Measurements from ENCODE around the gene KPNA4. TPM values are rescaled to one million over a fixed set of nuclear protein-coding genes. Genes with fewer than 3 reads are reported as not detected.
A peak's percentile ranks its signal among the peaks of the same experiment; 100 is the strongest.

Gene KPNA4
- total RNA-seq, 2 experiments from 2014 or later, result 44.0 to 49.4 TPM

DNA sequence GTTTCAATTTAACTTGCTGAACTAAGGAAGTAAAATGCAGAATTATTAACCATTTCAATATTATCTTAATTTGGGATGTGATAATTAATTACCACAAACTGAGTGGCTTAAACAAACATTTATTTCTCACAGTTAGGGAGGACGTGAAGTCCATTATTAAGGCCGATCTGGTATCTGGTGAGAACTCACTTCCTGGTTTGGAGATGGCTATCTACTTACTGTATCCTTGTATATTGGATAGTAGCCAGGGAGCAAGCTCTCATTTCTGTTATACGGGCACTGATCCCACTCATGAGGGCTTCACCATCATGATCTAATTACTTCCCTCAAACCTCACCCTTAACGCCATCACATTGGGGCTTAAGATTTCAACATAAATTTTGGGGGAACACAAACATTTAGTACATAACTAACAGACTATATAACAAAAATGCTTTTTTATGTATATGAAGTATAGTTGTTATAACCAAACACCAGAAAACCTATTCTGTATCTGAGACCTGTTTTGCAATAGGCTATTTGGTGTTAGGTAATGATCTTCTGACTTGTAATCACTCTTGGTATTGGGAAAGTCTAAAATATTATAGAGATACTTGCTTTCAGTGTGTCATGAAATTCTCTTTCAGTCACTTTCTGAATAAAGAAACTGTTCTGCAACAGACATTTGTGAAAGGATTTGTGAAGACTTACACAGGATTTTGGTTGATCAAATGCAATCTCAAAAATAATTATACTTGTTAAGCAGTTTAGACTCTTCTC lies 4.7 kb upstream of the KPNA4 start:
- Histone ChIP-seq H3K27me3 (ENCODE audit: control insufficient read depth in 1 of 2, insufficient read depth in 2 of 2, low read length in 2 of 2) (no peaks in the 10 kb centered on the region), H3K4me1 (ENCODE audit: insufficient read depth, low read length) (peaks cover 13% of the 10 kb centered on the region), H3K4me3 (ENCODE audit: low read length) (no peak overlapping the region), H3K9me3 (ENCODE audit: control insufficient read depth in 1 of 2, insufficient read depth in 1 of 2, low read length in 2 of 2) (peaks cover 6 to 16% of the 10 kb centered on the region in 2 experiments), H3K27ac (ENCODE audit: low read depth in 1 of 2, low read length in 2 of 2) (no peak overlapping the region), H3K36me3 (ENCODE audit: insufficient read depth, low read length) (no peaks in the 10 kb centered on the region)
- CTCF ChIA-PET, result no interaction called here
- TF ChIP-seq, protein P1, sequence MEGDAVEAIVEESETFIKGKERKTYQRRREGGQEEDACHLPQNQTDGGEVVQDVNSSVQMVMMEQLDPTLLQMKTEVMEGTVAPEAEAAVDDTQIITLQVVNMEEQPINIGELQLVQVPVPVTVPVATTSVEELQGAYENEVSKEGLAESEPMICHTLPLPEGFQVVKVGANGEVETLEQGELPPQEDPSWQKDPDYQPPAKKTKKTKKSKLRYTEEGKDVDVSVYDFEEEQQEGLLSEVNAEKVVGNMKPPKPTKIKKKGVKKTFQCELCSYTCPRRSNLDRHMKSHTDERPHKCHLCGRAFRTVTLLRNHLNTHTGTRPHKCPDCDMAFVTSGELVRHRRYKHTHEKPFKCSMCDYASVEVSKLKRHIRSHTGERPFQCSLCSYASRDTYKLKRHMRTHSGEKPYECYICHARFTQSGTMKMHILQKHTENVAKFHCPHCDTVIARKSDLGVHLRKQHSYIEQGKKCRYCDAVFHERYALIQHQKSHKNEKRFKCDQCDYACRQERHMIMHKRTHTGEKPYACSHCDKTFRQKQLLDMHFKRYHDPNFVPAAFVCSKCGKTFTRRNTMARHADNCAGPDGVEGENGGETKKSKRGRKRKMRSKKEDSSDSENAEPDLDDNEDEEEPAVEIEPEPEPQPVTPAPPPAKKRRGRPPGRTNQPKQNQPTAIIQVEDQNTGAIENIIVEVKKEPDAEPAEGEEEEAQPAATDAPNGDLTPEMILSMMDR (IDR thresholded peaks at IDR 0.05), result no peak
- Mint-ChIP-seq H3K4me3 (no peak overlapping the region), H3K4me1 (ENCODE audit: low read depth) (peaks cover 22% of the 10 kb centered on the region), H3K36me3 (ENCODE audit: low read depth) (peaks cover 20% of the 10 kb centered on the region), H3K27ac (no peak overlapping the region), H3K27me3 (no peaks in the 10 kb centered on the region), H3K9me3 (no peaks in the 10 kb centered on the region)
- intact Hi-C loops (cut with DNase I, micrococcal nuclease), result loop anchor here (5.0 to 10.0 kb wide), 5 partner anchors 123 to 1925 kb away; partner anchors contain the start of genes GFM1 (in 1 of the 2), LXN (in 1 of the 2), NMD3 (in 1 of the 2) and TRIM59 (in 1 of the 2)
- ATAC-seq (ENCODE audit: poor library complexity) (no peak), DNase-seq (no peak)
- POLR2A ChIA-PET, result no interaction called here

DNA sequence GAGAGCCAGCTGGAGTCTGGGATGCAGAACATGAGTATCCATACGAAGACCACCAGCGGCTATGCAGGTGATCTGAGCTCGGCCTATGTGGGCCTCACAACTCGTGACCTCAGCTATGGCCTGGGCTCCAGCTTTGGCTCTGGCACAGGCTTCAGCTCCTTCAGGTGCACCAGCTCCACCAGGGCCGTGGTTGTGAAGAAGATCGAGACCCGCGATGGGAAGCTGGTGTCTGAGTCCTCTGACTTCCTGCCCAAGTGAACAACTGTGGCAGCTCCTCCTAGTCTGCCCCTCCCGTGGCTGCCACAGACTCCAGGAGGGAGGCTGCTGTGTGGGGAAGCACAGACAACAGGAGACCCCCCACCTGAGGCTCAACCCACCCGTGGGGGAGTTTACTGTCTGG lies 3.6 kb upstream of the KPNA4 start:
- Histone ChIP-seq H3K4me3 (ENCODE audit: low read length) (no peak overlapping the region), H3K27ac (ENCODE audit: low read depth in 1 of 2, low read length in 2 of 2) (no peak overlapping the region), H3K27me3 (ENCODE audit: control insufficient read depth in 1 of 2, insufficient read depth in 2 of 2, low read length in 2 of 2) (no peaks in the 10 kb centered on the region), H3K9me3 (ENCODE audit: control insufficient read depth in 1 of 2, insufficient read depth in 1 of 2, low read length in 2 of 2) (peaks cover 6 to 16% of the 10 kb centered on the region in 2 experiments), H3K4me1 (ENCODE audit: insufficient read depth, low read length) (peaks cover 19% of the 10 kb centered on the region), H3K36me3 (ENCODE audit: insufficient read depth, low read length) (no peaks in the 10 kb centered on the region)
- no peak overlapping the region for H3K27ac Mint-ChIP-seq
- TF ChIP-seq, protein P1 (IDR thresholded peaks at IDR 0.05), result no peak
- ChIA-PET POLR2A (interaction anchor here (1.3 kb wide), 1 partner anchor 119 kb away, joined by 4 read pairs; the partner anchor contains the start of gene TRIM59), CTCF (no interaction called here)
- ATAC-seq (ENCODE audit: poor library complexity) (no peak), DNase-seq (no peak)
- no peak overlapping the region for H3K4me3 Mint-ChIP-seq
- intact Hi-C loops (cut with DNase I, micrococcal nuclease), result loop anchor here (5.0 to 10.0 kb wide), 5 partner anchors 122 to 1924 kb away; partner anchors contain the start of genes GFM1 (in 1 of the 2), LXN (in 1 of the 2), NMD3 (in 1 of the 2) and TRIM59 (in 1 of the 2)
- H3K36me3 Mint-ChIP-seq (ENCODE audit: low read depth), result peaks cover 26% of the 10 kb centered on the region
- no peaks in the 10 kb centered on the region for H3K27me3 Mint-ChIP-seq
- H3K4me1 Mint-ChIP-seq (ENCODE audit: low read depth), result peaks cover 27% of the 10 kb centered on the region
- no peaks in the 10 kb centered on the region for H3K9me3 Mint-ChIP-seq

GRCh38 chr3:160567774-160568173 lies 2.4 kb upstream of the KPNA4 start:
- no peak for ATAC-seq (ENCODE audit: poor library complexity)
- intact Hi-C loops (cut with DNase I, micrococcal nuclease), result loop anchor here (2.0 to 10.0 kb wide), 7 partner anchors 117 to 1923 kb away; partner anchors contain the start of genes GFM1 (in 1 of the 2), LXN (in 1 of the 2), NMD3 (in 1 of the 2) and TRIM59 (in 1 of the 2)
- Mint-ChIP-seq H3K4me3 (peak overlapping the region; percentile 99), H3K4me1 (ENCODE audit: low read depth) (peaks cover 39% of the 10 kb centered on the region), H3K27ac (no peak overlapping the region), H3K27me3 (no peaks in the 10 kb centered on the region), H3K36me3 (ENCODE audit: low read depth) (peaks cover 30% of the 10 kb centered on the region), H3K9me3 (no peaks in the 10 kb centered on the region)
- peaks cover 6 to 16% of the 10 kb centered on the region in 2 experiments for H3K9me3 ChIP-seq (ENCODE audit: control insufficient read depth in 1 of 2, insufficient read depth in 1 of 2, low read length in 2 of 2)
- H3K27me3 ChIP-seq (ENCODE audit: control insufficient read depth in 1 of 2, insufficient read depth in 2 of 2, low read length in 2 of 2), result no peaks in the 10 kb centered on the region
- CTCF ChIA-PET, result interaction anchor here (1.2 to 1.5 kb wide), 2 partner anchors 14 to 155 kb away, joined by 4 to 5 read pairs; no protein-coding TSS in a partner anchor
- H3K4me1 ChIP-seq (ENCODE audit: insufficient read depth, low read length), result peaks cover 22% of the 10 kb centered on the region
- TF ChIP-seq, protein P1 (IDR thresholded peaks at IDR 0.05), result no peak
- DNase-seq, result peak in 1 of 14 experiments; percentile 10
- H3K36me3 ChIP-seq (ENCODE audit: insufficient read depth, low read length), result no peaks in the 10 kb centered on the region
- POLR2A ChIA-PET, result no interaction called here
- H3K27ac ChIP-seq (ENCODE audit: low read depth in 1 of 2, low read length in 2 of 2), result no peak overlapping the region
- no peak overlapping the region for H3K4me3 ChIP-seq (ENCODE audit: low read length)

Measured in CD4-positive, alpha-beta T cell (primary cell).